ENCODE measurements around the gene MAGEF1. TPM values are rescaled to one million over a fixed set of nuclear protein-coding genes. Genes with fewer than 3 reads are reported as not detected.
"Not testable (repeated sequence)": the region's sequence is repeated elsewhere in the genome, so short reads cannot be mapped to it uniquely, and the experiment has no call there.

The MAGEF1 gene
- polyA plus RNA-seq, 4 donors, result 98.6 to 110 (median 102) TPM

DNA sequence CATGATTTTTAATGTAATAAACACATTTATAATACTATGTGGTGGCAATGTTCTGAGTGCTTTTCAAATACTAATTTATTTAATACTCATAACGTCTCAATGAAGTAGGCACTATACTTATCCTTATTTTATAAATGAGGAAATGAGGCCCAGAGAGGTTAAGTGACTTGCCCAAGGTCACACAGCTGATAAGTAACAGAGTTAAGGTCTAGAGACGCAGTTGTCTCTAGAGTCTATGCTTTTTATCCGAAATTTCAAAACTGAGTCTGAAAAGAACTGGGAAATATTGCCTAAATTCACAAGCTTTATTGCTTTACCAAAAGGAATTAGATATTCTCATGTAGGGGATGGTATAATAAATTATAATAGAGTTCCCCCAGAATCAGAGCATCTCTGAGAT is 31.4 kb upstream of the MAGEF1 start:
- DNase-seq (ENCODE audit: low read depth in 4 of 4, low spot score in 3 of 4), result no peak

DNA sequence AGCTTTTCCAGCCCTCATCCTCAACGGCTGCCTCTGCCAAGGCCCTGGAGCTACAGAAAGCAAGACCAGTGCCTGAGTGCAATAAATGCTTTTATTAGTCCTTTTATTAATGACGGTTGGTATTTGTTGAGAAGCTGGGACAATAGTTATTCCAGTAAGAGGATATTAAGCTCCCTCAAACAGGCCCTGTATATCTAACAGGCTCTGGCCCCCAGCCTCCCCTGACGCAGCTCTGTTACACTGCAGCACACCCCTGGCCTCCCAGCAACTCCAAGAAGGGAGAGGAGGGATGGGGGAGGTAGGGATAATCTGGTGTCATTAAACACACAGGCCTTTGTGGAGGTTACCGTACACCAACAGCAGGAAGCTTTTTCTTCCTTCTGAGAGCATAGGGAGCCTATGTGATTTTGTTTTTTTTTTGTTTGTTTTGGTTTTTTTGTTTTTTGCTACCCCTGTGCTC is 30.8 kb upstream of the MAGEF1 start:
- DNase-seq (ENCODE audit: low read depth in 4 of 4, low spot score in 3 of 4), result no peak

DNA sequence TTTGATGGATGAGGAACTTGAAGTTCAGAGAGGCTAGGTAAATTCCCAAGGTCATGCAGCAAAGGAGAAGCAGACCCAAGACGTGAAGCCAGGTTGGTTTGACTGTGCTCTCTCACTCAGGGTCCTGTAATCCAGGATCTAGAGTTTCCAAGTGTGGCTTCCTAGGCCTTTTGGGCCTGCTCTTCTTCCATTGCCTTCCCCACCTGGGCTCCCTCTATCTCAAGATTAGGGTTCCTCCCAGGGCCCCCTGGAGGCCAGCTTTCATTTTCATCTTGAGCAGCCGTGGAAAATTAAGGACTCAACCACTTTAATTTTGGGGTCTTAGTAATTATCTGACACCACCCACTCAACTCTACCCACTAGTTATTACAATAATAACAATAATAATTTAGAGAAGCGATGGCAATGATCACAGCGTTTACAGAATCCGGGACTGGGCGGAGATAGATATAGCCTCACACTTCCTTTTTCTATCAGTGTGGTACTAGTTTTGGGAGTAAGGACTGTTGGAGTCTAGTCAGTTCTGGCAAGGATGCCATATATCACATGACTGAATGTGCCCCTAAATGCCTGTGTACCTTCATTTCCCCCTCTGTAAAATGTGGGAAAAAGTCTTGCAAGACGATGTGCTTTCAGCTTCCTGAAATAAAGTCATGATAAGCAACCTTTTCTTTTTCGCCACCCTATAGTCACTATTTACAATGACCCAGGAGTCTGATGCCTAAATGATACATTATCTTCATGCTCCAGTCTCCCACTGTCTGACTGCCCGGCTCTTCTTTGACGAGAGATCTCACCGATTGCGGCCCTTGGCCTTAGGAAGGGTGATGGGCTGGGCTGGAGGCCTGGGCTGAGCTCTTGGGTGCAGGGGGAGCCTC is 30.2 kb upstream of the MAGEF1 start:
- DNase-seq (ENCODE audit: low read depth in 4 of 4, low spot score in 3 of 4), result no peak

DNA sequence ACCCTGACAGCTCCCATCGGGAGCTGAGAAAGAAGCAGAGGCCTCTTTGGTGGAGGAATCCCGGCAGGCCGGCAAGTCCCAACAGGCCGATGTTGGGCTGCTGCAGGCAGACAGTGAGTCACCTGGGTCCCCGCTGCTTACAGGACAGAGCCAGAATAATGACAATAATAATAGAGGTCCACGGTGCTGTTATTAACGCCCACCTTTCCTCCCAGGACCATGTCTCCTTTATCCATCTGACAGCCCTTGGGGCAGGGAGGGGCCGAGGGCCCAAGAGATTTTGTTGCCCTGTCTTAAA is 29.3 kb upstream of the MAGEF1 start:
- no peak for DNase-seq (ENCODE audit: low read depth in 4 of 4, low spot score in 3 of 4)

DNA sequence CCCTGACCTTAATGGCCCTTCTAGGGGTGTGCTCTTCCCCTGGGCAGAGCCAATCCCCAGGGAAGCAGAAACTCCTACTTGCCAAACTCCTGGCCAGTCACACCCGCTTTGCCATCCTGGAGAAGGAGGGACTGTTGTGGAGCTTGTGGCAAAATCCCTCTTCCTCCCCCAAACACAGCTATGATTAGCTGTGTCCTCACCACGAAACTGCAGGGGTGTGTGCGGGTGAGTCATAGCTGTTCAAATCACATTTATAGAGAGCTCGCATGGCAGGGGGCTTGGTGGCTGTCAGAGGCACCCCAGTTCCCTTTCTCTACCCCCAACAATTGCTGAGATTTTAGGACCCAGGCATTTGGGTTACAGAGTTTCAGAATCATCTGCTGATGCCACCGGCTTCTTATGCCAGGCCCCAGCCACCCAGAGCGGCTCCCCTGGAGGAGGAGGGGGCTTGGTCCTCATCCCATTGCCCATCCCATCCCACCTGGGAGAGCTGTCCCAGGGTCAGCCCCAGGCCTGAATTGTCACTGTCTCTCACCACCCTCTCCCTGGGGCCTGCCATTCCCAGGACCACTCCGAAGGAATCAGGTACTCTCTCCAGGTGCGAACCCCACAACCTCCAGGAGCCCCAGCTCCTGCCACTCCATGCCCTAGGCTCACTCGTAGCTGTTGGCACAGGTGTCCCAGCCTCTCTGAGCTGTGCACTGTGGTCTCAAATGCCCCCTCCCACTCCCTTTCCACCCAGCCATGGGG is 28.8 kb upstream of the MAGEF1 start:
- DNase-seq (ENCODE audit: low read depth in 4 of 4, low spot score in 3 of 4), result no peak

DNA sequence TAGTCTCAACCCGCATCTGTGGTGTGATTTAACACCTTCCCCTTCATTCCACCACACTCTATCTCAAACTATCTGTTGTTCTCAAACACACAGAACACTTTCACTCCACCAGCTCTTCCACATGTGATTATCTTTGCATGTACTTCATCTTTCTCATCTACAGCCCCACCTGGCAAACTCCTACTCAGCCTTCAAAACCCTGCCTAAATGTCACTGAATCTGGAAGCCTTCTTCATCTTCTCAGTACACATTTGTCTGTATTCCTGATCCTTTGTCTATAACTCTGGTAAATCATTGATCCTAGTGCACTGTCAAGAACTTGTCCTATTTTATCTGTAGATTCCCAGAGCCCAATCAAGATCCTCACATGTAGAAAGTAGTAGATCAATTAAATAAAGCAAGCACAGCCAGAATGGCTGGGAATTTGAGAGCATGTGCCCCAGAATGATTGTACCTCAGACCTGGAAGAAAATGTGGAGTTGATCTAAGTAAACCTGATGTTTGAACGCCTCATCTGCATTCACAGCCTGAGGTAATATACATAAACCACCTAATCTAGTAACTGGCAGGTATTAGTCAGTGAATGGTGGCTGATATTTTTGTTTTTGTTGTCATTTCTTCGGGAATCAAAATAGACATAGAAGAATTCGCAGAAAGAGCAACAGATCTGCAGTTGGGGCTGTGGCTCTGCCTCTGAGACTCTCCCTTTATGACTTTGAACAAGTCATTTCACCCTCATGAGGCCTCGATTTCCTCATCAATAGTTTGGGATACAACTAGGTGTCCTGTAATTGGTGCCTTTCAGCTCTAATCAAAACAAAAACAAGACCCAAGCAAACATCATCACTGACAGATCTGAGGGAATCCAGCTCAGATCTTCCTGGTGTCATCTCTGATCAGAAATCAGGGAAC is 28.0 kb upstream of the MAGEF1 start:
- DNase-seq (ENCODE audit: low read depth in 4 of 4, low spot score in 3 of 4), result no peak

DNA sequence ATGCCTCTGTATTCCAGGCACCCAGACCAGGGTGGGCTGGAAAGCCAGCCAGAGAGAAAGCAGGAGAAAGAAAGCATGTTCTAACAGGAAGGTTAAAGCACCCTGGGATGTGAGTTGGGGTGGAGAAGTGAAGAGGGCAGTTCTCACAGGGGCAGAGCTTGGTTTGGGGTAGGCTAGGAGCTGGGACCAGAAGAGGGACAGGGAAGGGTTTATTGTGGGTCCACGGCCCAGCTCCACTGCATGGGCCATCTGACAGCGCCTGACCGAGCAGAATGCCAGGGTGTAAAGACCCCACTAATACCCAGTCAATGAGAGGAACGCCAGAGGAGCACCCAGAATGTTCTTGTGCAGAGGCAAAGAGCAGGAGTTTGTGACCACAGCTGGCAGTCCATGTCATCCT is 27.1 kb upstream of the MAGEF1 start:
- no peak for DNase-seq (ENCODE audit: low read depth in 4 of 4, low spot score in 3 of 4)

DNA sequence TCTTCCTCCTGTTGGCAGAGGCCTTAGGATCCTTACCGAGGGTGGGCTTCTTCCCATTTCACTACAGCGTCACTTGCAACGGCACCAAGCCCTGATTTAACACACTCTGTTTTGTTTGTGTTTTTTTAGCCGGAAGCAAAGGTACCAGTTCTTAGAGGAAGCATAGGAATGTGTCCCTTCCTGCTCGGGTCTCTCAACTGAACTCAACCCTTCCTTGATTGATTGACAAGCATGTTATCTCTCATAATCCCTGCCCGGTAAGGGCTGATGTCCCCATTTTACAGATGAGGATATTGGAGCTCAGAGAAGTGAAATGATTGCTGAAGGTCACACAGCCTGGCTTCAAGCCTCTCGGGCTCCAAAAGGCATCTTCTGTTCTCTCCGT is 26.6 kb upstream of the MAGEF1 start:
- no peak for DNase-seq (ENCODE audit: low read depth in 4 of 4, low spot score in 3 of 4)

DNA sequence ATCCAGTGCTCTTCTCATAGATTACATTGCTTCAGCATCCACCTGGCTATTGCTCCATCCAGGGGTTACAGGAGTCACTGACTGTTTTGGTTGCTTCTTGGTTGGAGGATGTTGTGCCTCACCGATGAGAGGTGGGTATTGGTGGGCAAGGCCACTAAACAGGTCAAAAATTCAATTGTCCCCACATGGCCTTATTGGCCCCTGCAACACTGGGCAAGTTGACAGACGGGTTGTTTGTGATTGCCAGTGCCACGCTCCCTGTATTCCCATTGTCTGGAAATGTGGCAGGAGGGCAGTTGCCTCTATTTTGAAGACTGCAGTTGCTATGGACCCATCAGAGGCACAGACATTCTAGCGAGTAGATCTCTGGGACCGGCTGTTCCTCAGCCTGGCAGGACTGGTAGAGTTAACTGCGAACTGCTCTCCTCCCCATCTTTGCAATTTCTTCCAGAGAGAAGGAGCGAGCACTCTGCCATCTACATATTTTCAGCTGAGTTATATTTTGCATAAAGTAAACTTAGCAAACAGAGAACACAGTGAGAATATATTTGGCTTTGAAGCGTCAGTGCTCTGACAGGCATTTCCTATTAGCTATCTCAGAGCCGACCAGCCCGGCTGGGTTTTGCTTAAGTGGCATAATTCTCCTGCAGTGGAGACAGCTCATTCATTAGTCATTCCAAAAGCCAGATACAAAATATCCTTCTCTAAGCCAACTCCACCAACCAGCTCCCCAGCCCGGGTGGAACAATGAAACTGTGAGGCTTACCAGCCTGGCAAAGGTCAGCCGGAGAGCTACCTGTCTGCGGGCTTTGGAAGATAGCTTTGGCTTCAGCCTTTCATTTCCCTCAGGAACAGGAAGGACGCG is 26.0 kb upstream of the MAGEF1 start:
- no peak for DNase-seq (ENCODE audit: low read depth in 4 of 4, low spot score in 3 of 4)

DNA sequence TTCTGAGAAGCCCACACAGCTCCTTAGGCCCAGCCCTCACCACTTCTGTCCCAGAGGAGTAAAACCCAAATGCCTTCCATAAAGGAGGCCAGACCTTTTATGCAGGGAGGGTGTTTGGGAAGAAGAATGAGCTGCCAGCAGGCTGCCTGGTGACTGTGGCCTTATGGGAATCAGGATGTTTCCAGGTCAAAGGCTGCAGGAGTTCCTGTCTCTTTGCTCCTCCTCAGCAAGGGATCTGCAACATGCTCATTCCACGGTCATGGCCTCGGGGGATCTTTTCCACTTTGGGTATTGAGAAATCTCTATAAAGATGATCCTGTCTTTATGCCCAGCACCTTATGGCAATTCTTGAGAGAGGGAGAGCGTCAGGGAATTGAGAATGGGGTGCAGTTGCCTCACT is 25.2 kb upstream of the MAGEF1 start:
- no peak for DNase-seq (ENCODE audit: low read depth in 4 of 4, low spot score in 3 of 4)

DNA sequence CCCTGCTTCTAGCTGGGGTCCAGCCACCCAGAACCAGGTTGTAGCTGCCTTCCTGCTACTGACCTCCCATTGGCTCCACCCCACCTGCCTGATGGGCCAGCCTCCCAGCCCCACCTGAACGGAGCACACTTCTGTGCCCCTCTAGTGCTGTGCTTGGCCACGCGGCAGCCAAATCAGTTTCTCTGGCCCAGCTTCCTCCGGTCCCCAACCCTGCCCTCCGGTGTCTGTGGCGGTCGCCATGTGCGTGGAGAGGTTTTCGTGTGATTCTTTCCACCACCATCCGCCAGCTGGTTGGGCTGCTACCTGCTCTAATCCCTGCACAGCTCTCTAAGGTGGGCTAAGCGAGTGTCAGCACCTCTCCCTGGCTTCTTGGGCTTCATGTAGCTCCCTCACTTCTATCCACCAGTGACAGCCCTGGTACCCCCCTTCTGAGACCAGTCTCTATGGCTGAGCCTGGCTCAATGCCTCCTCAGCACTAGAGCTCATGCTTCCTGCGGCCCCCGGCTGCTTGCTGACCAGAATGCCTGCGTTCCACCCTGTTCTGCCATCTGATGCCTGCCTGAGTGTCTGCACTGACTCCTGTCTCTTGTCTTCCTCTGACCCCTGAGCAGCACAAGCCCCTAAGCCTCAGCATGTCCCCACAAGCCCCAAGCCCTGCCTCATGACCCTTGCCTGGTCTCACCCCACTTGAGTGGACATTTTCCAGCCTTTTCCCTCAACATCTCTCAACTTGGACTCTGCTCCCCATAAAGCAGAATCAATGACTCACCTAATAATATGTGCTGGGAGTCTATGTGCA is 23.2 kb upstream of the MAGEF1 start:
- DNase-seq (ENCODE audit: low read depth in 4 of 4, low spot score in 3 of 4), result no peak

DNA sequence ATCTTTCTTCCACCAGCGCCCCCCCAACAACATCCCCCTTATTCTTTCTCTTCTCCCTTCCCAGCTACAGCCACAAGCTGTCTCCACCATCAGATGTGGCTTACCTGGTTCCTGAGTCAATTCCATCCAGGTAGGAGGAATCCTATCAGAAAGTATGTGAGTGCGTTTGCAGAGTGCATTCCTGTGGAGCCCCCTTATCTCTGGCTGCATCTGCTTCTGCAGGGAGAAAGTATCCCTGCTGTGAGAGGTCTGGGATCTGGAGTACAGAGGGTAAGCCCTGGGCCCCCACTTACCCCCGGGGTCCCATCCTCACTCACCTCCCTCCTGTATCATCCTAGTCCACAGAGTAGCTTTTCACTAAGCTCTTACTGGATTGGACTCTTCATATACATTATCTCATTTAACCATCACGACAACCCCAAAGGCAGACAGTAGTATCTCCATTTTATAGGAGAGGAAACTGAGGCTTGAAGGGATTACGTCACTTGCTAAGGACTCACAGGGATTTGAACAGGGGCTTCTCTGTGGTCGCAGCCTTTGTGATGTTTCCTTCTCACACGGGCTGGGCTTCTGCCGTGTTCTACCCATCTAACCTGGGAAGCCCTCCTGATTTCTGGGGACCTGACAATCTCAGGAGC is 22.2 kb upstream of the MAGEF1 start:
- DNase-seq (ENCODE audit: low read depth in 4 of 4, low spot score in 3 of 4), result no peak

DNA sequence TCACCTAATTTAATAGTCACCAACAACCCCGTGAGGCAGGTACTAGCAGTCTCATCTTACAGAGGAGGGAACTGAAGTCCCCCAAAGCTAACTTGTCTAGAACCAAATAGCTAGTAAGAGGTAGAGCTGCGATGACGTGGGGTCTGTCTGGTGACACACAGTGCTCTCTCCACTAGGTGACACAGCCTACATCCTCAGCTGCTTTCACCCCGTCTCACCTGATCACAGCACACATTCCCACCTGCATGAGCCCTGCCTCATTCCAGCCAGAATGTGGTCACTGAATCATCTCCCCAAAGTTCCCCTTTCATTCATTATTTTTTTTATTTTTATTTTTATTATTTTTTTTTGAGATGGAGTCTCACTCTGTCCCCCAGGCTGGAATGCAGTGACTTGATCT is 21.3 kb upstream of the MAGEF1 start:
- DNase-seq (ENCODE audit: low read depth in 4 of 4, low spot score in 3 of 4), result no peak

DNA sequence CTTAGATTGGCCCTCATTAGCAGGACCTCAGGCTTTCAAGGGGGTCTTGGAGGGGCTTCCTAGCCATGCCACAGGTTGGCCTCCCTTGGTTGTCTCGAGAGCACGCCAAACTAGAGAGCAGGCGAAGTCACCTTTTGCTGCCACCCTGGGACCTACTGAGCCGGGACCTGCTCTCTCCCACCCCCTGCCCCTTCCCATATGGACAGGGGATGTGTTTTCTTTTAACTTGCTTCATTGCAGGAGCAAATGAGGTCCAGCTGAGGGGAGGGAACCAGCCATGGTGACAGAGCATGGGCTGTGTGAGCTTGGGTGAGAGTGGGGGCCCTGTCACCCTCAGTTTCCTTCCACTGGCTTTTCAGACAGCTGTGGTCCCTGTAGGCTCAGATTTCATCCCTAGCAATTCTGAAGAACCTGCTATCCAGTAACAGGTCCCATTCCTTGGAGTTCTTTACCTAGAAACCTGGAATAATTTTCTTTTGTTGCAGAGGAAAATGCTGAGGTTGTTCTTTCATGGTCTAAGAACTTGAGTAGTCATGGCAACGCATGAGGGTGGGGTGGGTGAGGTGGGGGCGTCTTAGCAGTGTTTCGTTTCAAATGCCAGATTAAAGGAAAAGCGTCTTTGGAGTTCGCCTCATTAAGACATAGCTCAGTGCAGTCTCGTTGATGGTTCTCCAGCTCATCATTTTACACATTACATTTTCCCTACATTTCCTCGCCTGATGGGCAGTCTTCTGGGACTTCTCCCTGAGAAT is 20.1 kb upstream of the MAGEF1 start:
- DNase-seq (ENCODE audit: low read depth in 4 of 4, low spot score in 3 of 4), result no peak

DNA sequence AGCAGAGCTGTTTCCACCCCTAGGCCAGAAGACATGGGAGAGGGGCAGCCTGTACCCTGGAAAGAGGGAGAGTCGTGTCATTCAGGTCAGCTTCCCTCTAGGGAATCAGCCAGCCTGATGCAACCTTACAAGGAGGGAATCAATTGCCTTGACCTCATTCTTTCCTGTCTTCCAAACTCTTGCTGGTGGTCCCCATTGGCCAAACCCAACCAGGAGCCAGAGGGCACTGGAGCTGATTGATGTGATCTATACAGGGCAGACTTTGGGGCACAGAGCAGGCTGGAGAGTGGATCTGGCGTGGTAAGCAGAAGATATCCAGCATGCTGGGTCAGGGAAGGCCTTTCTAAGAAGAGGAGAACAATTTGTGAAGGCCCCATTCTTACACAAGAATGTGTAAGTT is 19.1 kb upstream of the MAGEF1 start:
- no peak for DNase-seq (ENCODE audit: low read depth in 4 of 4, low spot score in 3 of 4)

DNA sequence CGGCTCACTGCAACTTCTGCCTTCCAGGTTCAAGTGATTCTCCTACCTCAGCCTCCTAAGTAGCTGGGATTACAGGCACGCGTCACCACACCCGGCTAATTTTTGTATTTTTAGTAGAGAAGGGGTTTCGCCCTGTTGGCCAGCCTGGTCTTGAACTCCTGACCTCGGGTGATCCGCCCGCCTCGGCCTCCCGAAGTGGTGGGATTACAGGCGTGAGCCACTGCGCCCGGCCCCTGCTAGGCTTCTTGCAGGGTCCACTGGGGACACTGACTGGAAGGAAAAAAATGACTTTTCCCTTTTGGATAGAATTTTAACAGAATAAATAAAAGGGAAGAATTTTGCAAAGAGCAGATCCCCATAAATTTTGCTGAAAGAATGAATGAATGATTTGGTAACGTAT is 17.3 kb upstream of the MAGEF1 start:
- DNase-seq (ENCODE audit: low read depth in 4 of 4, low spot score in 3 of 4), result not testable (repeated sequence)

DNA sequence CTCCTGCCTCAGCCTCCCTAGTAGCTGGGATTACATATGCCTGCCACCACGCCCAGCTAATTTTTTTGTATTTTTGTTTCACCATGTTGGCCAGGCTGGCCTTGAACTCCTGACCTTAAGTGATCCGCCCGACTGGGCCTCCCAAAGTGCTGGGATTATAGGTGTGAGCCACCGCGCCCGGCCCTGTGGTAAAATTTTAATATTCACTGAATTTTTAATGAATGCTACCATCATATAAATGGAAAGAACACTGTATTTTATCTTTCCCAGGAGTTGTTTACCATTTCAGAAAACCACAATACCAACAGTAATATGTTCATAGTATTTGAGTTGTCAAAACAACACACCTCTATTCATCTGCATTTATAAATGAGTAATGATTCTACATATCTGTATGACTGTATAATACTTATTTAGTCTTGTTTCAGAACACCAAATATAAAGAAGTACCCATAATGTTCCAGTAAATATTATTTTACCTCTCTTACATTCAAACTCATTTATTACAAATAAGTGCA is 16.2 kb upstream of the MAGEF1 start:
- DNase-seq (ENCODE audit: low read depth in 4 of 4, low spot score in 3 of 4), result no peak
